H54 (cell line): ENCODE measurements around the gene ABCB1.

Source experiments
- DNase-seq: peaks from one replicate; pipeline ENCODE4 v3.0.0; 2011; ENCODE audit warnings: low spot score, mixed read lengths; ENCODE audit not compliant: insufficient read length
- FAIRE-seq: peaks from 3 replicates; lab custom pipeline; 2011; peaks lifted over from hg19 to GRCh38; lab: Jason Lieb, UNC
- POLR2A ChIP-seq: IDR thresholded peaks from 2 replicates; pipeline ENCODE4 v1.6.1; 2011; ENCODE audit warnings: low read depth, mild to moderate bottlenecking, low read length

The ABCB1 gene

DNA sequence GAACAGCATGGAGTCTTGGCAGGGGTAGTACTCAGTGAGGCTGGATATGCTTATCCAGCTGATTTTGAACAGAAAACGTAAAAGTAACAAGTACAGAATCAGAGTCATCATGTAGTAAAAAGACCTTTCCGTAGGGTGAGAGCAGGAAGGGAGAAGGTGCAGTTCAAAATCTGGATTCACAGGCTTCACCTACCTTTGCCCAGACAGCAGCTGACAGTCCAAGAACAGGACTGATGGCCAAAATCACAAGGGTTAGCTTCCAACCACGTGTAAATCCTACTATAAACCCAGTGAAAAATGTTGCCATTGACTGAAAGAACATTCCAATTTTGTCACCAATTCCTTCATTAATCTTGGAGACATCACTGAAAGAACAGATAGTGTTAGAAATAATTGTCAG lies 34.8 kb downstream of the ABCB1 start:
- FAIRE-seq: no peak
- no peak for TF ChIP-seq POLR2A
- no peak for DNase-seq

GRCh38 chr7:87564296-87564963 lies 36.3 kb downstream of the ABCB1 start:
- DNase-seq (no peak), FAIRE-seq (peak; percentile 64)
- no peak for TF ChIP-seq POLR2A

DNA sequence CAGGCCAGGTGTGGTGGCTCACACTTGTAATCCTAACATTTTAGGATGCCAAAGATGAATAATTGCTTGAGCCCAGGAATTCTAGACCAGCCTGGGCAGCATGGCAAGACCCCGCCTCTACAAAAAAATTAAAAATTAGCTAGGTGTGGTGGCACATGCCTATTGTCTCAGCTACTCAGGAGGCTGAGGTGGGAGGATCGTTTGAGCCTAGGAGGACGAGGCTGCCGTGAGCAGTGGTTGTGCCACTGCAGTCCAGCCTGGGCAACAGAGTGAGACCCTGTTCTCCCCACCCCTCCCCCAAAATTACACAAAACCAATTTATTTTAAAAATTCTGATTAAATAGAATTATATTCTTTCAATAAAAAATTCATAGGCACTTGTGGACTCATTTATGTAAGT lies 39.0 kb downstream of the ABCB1 start:
- FAIRE-seq (no peak), DNase-seq (no peak)
- no peak for TF ChIP-seq POLR2A

DNA sequence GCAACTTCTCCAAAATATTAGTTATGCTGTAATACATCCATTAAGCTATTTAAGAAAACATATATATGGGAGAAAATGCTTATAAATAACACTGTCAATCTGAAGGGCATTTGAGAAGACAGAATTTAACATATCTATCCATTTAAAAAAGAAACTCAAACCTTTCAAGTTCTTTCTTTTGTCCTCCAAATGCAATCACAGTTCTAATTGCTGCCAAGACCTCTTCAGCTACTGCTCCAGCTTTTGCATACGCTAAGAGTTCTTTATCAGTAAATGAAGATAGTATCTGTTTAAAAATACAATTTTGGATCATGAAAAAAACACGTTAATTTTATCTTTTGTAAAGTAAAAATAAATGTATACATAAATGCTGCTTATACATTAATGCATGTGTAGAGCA lies 39.6 kb downstream of the ABCB1 start:
- FAIRE-seq (no peak), DNase-seq (no peak)

GRCh38 chr7:87552351-87552900 lies 48.3 kb downstream of the ABCB1 start:
- no peak for TF ChIP-seq POLR2A
- FAIRE-seq (no peak), DNase-seq (no peak)

More for the DNA sequence above, 39.6 kb downstream of the ABCB1 start:
- TF ChIP-seq POLR2A: no peak

DNA sequence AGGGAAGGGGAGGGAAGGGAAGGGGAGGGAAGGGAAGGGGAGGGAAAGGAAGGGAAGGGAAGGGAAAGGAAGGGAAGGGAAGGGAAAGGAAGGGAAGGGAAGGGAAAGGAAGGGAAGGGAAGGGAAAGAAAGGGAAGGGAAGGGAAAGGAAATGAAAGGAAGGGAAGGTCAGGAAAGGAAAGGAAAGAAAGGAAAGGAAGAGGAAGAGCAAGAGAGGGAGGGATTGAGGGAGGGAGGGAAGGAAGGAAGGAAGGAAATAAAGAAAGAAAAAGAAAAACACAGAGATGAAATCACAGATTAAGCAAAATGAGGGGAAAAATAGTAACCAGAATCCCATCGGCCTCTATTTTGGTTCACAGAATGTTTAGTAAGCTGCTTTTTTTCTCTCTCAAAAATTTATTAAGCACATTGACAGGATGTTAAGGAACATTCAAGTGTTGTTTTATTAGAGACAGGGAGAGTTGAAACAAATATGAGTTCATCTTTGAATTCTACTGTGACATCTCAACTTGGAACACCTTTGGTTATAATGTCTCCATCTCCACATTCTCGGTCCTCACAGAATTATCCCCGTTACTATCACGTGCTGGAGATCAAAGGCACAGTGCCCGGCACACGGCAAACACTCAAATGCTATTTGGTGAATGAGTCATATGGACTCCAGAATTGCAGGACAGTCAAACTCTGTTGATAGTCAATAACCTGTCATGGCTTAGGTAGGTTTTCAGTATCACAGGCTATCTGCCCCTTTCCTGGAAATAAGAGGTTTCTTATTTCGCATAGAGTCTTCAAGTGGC lies 52.4 kb downstream of the ABCB1 start:
- no peak for TF ChIP-seq POLR2A
- FAIRE-seq (no peak), DNase-seq (no peak)

GRCh38 chr7:87545760-87546159 lies 54.9 kb downstream of the ABCB1 start:
- no peak for TF ChIP-seq POLR2A
- DNase-seq: no peak
- no peak for FAIRE-seq

DNA sequence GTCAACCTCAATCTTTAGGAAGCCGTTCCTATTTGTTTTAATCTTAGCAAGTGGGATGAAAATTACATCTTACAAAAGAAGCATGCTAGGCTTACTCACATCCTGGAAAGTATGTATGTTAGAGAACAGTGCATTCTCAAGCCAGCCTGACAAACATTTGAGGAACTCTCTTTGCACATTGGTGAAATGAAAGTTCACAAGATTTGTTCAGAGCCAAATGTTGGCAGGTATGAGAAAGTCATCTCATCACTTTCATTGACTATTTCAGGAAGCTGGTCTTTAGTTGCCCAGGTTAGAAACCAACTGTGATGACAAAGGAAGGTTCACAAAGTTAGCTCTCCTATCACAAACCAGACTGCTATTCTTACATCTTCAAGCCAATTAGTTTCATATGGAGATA lies 57.1 kb downstream of the ABCB1 start:
- TF ChIP-seq POLR2A: no peak
- DNase-seq (no peak), FAIRE-seq (no peak)

- no peak for FAIRE-seq
- no peak for DNase-seq
- TF ChIP-seq POLR2A: no peak
Measured at GRCh38 chr7:87541648-87542047, 59.0 kb downstream of the ABCB1 start.

DNA sequence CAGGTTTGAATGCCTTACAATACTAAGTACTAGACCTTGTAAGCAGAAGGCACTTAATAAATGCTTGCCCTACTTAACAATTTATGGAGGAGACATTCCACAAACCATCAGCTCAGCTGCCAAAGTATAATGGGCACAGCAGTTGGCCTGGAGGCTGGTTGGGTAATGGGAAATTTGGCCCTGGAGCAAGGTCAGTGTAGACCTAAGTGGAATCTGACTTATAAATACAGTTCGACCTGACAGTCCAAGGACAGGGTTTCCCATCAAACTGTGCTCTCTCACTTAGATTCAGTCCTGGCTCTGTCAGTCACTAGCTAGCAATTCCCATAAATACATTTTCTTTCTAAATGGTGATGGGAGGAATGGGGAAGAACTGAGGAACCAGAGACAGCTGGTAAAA lies 62.6 kb downstream of the ABCB1 start:
- DNase-seq: no peak
- no peak for FAIRE-seq
- TF ChIP-seq POLR2A: no peak

DNA sequence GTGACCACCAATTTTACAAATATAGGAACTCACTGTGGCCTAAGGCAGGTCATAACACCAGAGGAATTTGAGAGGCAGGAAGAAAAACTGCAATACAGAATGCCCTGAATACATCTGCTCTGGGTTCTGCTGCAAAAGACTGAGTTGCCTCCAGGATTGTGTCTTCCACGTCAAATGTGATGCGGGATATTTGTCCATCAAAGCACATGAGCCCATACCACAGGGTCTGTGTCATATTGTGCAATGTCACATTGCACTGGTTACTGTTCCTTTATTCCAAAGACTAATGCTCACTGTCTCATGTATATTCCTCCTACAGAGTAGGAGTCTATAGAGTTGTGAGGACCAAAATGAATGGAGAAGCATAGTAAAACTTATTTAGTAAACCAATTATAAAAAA lies 66.6 kb downstream of the ABCB1 start:
- FAIRE-seq: no peak
- no peak for TF ChIP-seq POLR2A
- no peak for DNase-seq

GRCh38 chr7:87530126-87530525 lies 70.6 kb downstream of the ABCB1 start:
- TF ChIP-seq POLR2A: no peak
- DNase-seq: no peak
- FAIRE-seq: no peak

DNA sequence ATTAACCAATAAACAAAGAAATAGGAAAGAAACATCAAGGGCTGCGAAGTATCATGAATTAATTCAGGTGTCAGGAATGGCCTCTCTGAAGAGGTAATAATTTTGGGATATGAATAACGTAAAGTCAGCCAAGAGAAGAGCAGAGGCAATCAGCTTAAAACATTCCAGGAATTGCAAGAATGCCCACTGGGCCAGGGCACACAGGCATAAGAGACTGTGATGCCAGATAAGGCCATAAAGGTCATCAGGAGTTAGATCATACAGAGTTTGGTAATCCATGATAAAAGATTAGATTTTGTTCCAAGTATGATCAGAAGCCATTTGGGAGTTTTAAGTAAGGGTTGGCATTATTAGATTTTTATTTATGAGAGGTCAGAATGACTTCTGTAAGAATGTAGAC lies 72.0 kb downstream of the ABCB1 start:
- DNase-seq: no peak
- FAIRE-seq: no peak
- no peak for TF ChIP-seq POLR2A

DNA sequence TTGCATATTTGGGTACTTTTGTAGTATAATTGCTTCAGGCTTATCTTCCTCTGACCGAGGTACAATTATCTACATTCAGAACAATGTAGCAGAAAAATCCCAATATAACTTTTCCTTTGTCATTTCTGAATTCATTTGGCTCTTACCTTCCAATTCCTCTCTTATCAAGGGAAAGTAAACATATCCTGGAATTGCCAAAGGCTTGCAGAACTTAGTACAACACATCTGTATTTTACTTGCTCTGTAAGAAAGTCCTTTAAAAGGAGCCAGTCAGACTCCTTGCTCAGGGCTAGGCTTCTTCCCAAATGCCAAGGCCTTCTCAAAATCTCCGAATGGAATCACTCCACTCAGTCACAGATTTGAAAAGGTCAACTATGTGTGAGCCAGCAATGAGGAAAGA lies 81.9 kb downstream of the ABCB1 start:
- no peak for FAIRE-seq
- DNase-seq: no peak
- TF ChIP-seq POLR2A: no peak
